Natural killer cell (primary cell): Measurements from ENCODE around the gene TAGLN2. TPM values are rescaled to one million over a fixed set of nuclear protein-coding genes. Genes with fewer than 3 reads are reported as not detected.
A peak's percentile ranks its signal among the peaks of the same experiment; 100 is the strongest.

ENCODE experiments used
- ATAC-seq, 3 donors: fragments of 150-1000 bp in 2 of 3; fragments of 200-7000 bp in 1 of 3; cut with Tn5 transposase; 1 replicate in 1 of 3; 2 replicates in 2 of 3; pipeline ENCODE4 v1.10.0; 2021; ENCODE audit warnings: mild to moderate bottlenecking in 2 of 3, moderate library complexity in 2 of 3
- DNase-seq, 2 donors: peaks; one replicate each; pipeline versions ENCODE4 v3.0.0 to v3.0.0-alpha.2; 2013 to 2021; ENCODE audit warnings: mixed read lengths in 1 of 2
- H3K27ac ChIP-seq: one replicate; pipeline ENCODE4 v1.5.1; 2013; ENCODE audit warnings: mild to moderate bottlenecking, low read length
- H3K27me3 ChIP-seq: one replicate; pipeline ENCODE4 v1.6.1; 2013; ENCODE audit warnings: low read length; ENCODE audit not compliant: control insufficient read depth, insufficient read depth
- H3K36me3 ChIP-seq: one replicate; pipeline ENCODE4 v1.6.1; 2013; ENCODE audit warnings: low read length; ENCODE audit not compliant: control insufficient read depth, insufficient read depth
- H3K4me1 ChIP-seq: one replicate; pipeline ENCODE4 v1.6.1; 2013; ENCODE audit warnings: low read length; ENCODE audit not compliant: control insufficient read depth, insufficient read depth
- H3K4me3 ChIP-seq: one replicate; pipeline ENCODE4 v1.5.1; 2013; ENCODE audit warnings: low read length
- H3K9me3 ChIP-seq: one replicate; pipeline ENCODE4 v1.6.1; 2013; ENCODE audit warnings: low read length; ENCODE audit not compliant: control insufficient read depth, insufficient read depth
- H3K27ac Mint-ChIP-seq, 2 donors: one replicate each; pipeline ENCODE4 v1.8.0; 2022; ENCODE audit warnings: mild to moderate bottlenecking in 2 of 2, mixed read lengths in 2 of 2, moderate library complexity in 1 of 2
- H3K27me3 Mint-ChIP-seq, 2 donors: one replicate each; pipeline ENCODE4 v1.8.0; 2022; ENCODE audit warnings: low read depth in 2 of 2, mixed read lengths in 2 of 2
- H3K36me3 Mint-ChIP-seq: one replicate; pipeline ENCODE4 v1.8.0; 2022; ENCODE audit warnings: mixed read lengths
- H3K4me1 Mint-ChIP-seq, 2 donors: one replicate each; pipeline ENCODE4 v1.8.0; 2022; ENCODE audit warnings: mixed read lengths in 2 of 2
- H3K4me3 Mint-ChIP-seq: one replicate; pipeline ENCODE4 v1.8.0; 2022; ENCODE audit warnings: mild to moderate bottlenecking, moderate library complexity, mixed read lengths
- H3K9me3 Mint-ChIP-seq, 2 donors: one replicate each; pipeline ENCODE4 v1.8.0; 2022; ENCODE audit warnings: mixed read lengths in 2 of 2
- WGBS: methylation state at CpG from one replicate; pipeline ENCODE4 v1.1.7; 2013; ENCODE audit warnings: missing lambda C conversion rate; ENCODE audit not compliant: insufficient coverage; 5-methylcytosine and 5-hydroxymethylcytosine counted together
- intact Hi-C: fragments of 100-400 bp; cut with micrococcal nuclease; formaldehyde crosslinking; loops from one replicate; pipeline ENCODE4 v1.14.2; 2022
- total RNA-seq, 4 donors: library from RNA; stranded (reverse); fragments of 120-200 nt in 1 of 4; gene quantifications; one replicate each; pipeline versions ENCODE4 v1.2.3 to v1.2.4, GENCODE V29; 2013 to 2022
- TF ChIP-seq, protein P1 (sequence below): fragments of 200-600 bp; IDR thresholded peaks from one replicate; pipeline ENCODE4 v1.8.0; 2022; ENCODE audit warnings: antibody characterized with exemption

Gene TAGLN2
- total RNA-seq, result 100 to 1,000 TPM; 344 to 394 (median 358) TPM
- 358 TPM for total RNA-seq (2013)

DNA sequence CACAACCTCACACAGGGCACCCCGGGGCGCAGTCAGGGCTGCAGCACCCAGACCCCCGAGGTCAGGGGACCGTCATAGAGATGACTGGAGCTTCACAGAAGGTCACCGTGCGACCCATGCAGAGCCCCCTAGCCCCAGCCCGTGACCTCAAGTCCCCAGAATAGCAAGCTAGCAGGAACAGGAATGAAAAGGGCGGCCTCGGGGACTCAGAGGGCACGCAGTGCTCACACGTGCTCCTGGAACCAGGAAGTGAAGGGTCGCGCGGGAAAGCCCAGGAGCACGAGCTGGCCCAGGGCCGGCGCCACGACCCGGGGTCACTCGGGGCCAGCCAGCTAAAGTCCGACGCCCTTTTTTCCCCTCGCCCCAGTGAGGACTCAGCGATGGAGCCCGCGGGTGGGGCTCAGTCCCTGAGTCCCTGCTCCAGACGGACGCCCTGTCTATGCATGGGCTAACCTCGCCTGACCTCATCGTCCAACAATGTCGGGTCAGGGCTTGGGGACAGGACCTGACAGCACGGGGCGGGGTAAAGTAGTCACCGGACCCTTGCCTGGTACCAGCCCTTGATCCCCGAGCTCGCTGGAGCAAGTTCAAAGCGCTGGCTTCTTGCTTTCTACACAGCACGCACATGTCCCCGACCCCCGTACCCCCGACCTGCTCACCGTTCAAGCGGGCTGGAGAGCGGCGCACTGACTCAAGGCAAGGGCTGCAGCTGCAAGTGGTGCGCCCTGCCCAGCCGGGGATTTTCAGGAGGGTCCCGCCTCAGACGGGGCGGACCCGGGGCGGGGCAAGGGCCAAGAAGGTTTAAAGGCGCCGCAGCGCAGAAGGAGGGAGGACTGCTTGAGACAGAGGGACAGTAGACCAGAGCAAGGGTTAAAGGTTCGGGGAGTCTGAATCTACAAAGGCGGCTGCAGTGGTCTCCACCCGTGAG, at the start of gene TAGLN2:
Gene TAGLN2 (minus strand): TSS at position 717 of the 928 bp plus-strand sequence. CDS start 4,998 bp downstream, outside the sequence.
- Mint-ChIP-seq H3K27ac (peak within 1 kb of the TSS; percentile 93 to 98), H3K4me3 (peak within 1 kb of the TSS; percentile 94), H3K4me1 (peaks cover 57 to 68% of the 10 kb centered on the region in 2 donors), H3K9me3 (no peaks in the 10 kb centered on the region), H3K27me3 (peaks cover 0 to 8% of the 10 kb centered on the region in 2 donors), H3K36me3 (peaks cover 9% of the 10 kb centered on the region)
- H3K4me3 ChIP-seq, result peak within 1 kb of the TSS; percentile 97
- peak within 1 kb of the TSS; percentile 98 for H3K27ac ChIP-seq
- peak; percentile 93 to 94 for DNase-seq
- peak; percentile 54 to 76 (median 64) for ATAC-seq
- TF ChIP-seq, protein P1, sequence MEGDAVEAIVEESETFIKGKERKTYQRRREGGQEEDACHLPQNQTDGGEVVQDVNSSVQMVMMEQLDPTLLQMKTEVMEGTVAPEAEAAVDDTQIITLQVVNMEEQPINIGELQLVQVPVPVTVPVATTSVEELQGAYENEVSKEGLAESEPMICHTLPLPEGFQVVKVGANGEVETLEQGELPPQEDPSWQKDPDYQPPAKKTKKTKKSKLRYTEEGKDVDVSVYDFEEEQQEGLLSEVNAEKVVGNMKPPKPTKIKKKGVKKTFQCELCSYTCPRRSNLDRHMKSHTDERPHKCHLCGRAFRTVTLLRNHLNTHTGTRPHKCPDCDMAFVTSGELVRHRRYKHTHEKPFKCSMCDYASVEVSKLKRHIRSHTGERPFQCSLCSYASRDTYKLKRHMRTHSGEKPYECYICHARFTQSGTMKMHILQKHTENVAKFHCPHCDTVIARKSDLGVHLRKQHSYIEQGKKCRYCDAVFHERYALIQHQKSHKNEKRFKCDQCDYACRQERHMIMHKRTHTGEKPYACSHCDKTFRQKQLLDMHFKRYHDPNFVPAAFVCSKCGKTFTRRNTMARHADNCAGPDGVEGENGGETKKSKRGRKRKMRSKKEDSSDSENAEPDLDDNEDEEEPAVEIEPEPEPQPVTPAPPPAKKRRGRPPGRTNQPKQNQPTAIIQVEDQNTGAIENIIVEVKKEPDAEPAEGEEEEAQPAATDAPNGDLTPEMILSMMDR, result no peak
- under 1% methylated on average over 58 of the region's 58 CpGs for WGBS
- peaks cover 10% of the 10 kb centered on the region for H3K36me3 ChIP-seq
- H3K9me3 ChIP-seq, result no peaks in the 10 kb centered on the region
- H3K4me1 ChIP-seq, result peaks cover 54% of the 10 kb centered on the region
- H3K27me3 ChIP-seq, result no peaks in the 10 kb centered on the region
- intact Hi-C loops, result loop anchor here (5.0 kb wide), 1 partner anchor 337 kb away; the partner anchor contains the start of gene DCAF8

DNA sequence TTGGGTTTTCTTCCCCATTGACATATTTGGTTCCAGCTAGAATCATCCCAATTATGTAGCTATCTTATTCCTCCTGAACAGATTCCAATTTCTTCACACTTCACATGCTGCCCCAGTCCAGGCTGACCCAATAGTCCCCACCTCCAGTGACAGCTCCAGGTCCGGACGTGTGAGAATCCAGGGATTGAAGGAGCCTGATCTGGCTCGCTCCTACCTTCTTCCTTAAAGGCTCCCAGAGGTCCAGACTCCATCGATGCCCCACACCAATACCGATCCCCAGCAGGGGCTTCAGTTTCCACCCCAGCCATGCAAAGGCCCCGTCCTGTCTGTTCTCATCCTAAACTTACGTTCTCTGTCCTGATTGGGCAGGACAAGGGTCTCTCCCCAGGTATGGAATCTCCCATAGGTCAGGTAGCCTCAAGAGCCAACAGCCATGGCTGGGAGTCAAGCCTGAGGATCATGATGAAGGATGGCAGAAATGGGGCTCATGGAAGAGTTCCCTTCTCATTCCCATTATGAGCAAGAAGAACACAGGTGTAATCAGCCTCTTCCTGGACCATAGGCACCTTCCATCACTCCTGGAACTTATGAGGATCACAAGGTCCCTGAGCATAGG, 49.2 kb upstream of the TAGLN2 start:
- no peaks in the 10 kb centered on the region for H3K4me1 Mint-ChIP-seq
- no peak overlapping the region for H3K4me3 Mint-ChIP-seq
- Histone ChIP-seq H3K27ac (no peak overlapping the region), H3K9me3 (no peaks in the 10 kb centered on the region), H3K4me1 (no peaks in the 10 kb centered on the region), H3K27me3 (peaks cover 2% of the 10 kb centered on the region), H3K36me3 (no peaks in the 10 kb centered on the region), H3K4me3 (no peak overlapping the region)
- H3K27ac Mint-ChIP-seq, result no peak overlapping the region
- TF ChIP-seq, protein P1, result no peak
- 89% methylated on average over 7 of the region's 7 CpGs for WGBS
- no peaks in the 10 kb centered on the region for H3K36me3 Mint-ChIP-seq
- H3K27me3 Mint-ChIP-seq, result peaks cover 14 to 20% of the 10 kb centered on the region in 2 donors
- H3K9me3 Mint-ChIP-seq, result no peaks in the 10 kb centered on the region
- DNase-seq, result no peak
- intact Hi-C loops, result no loop called here
- ATAC-seq, result no peak

DNA sequence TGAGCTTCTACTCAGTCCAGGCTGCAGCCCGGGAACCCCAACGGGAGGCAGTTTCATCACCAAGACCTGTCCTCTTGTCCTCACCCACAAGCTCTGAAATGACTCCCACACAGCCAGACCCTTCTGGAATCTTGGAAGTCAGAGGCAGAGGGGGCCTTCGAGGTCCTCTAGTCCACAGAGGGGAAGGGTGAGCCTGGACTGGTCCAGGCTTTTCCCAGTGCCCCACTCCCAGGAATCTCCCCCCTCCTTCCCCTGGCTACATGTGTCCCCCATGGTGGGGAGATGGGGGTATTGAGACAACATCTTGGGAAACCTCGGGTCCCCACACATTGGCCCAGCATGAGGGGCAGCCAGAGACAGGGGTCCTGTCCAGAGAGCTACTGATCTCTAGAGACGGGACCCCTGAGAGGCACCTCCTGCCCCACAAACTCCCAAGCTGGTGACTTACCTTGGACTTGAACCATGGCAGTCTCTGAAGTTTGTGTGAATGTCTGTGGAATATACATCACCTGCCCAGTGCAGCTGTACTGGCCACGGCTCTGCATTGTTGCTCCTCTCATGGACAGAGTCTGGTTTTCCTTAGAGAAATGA, 48.1 kb upstream of the TAGLN2 start:
- no peak overlapping the region for H3K27ac Mint-ChIP-seq
- H3K27me3 ChIP-seq, result peaks cover 2% of the 10 kb centered on the region
- ATAC-seq (no peak), DNase-seq (no peak)
- no peaks in the 10 kb centered on the region for H3K36me3 Mint-ChIP-seq
- H3K4me3 ChIP-seq, result no peak overlapping the region
- no peaks in the 10 kb centered on the region for H3K4me1 Mint-ChIP-seq
- intact Hi-C loops, result no loop called here
- no peaks in the 10 kb centered on the region for H3K9me3 Mint-ChIP-seq
- H3K36me3 ChIP-seq, result no peaks in the 10 kb centered on the region
- 78% methylated on average over 6 of the region's 6 CpGs for WGBS
- peaks cover 12 to 18% of the 10 kb centered on the region in 2 donors for H3K27me3 Mint-ChIP-seq
- no peaks in the 10 kb centered on the region for H3K9me3 ChIP-seq
- no peaks in the 10 kb centered on the region for H3K4me1 ChIP-seq
- no peak overlapping the region for H3K4me3 Mint-ChIP-seq
- no peak overlapping the region for H3K27ac ChIP-seq
- TF ChIP-seq, protein P1, result no peak
